Lung (tissue), 12 donors: Measurements from ENCODE around the gene TTC39C. TPM values are rescaled to one million over a fixed set of nuclear protein-coding genes. Genes with fewer than 3 reads are reported as not detected.
A peak's percentile ranks its signal among the peaks of the same experiment; 100 is the strongest.

Experiments
- ATAC-seq: fragments of 200-7000 bp; cut with Tn5 transposase; one replicate; pipeline ENCODE4 v1.9.1; 2020; ENCODE audit warnings: moderate number of reproducible peaks; ENCODE audit not compliant: insufficient read depth, low FRiP score
- DNase-seq, 3 donors: peaks; one replicate each; pipeline ENCODE4 v3.0.0-alpha.2; 2013 to 2017
- H3K27ac ChIP-seq, 2 donors: one replicate each; pipeline ENCODE4 v1.5.1; 2013; ENCODE audit warnings: mild to moderate bottlenecking in 2 of 2, moderate library complexity in 2 of 2, control low read depth in 1 of 2, inconsistent platforms in 1 of 2, low read depth in 1 of 2, low read length in 1 of 2
- H3K27me3 ChIP-seq, 3 donors: one replicate each; pipeline ENCODE4 v1.5.1; 2013; ENCODE audit warnings: low read length in 2 of 3; ENCODE audit not compliant: control insufficient read depth in 3 of 3, insufficient read depth in 3 of 3
- H3K36me3 ChIP-seq, 4 donors: one replicate each; pipeline ENCODE4 v1.5.1; 2013; ENCODE audit warnings: low read length in 4 of 4, mild to moderate bottlenecking in 1 of 4, moderate library complexity in 1 of 4; ENCODE audit not compliant: control insufficient read depth in 4 of 4, insufficient read depth in 4 of 4
- H3K4me1 ChIP-seq, 5 donors: one replicate each; pipeline ENCODE4 v1.5.1; 2013; ENCODE audit warnings: low read length in 5 of 5, mild to moderate bottlenecking in 2 of 5, moderate library complexity in 1 of 5; ENCODE audit not compliant: control insufficient read depth in 5 of 5, insufficient read depth in 5 of 5
- H3K4me3 ChIP-seq: one replicate; pipeline ENCODE4 v1.5.1; 2013; ENCODE audit warnings: mild to moderate bottlenecking, control low read depth, moderate library complexity
- H3K9ac ChIP-seq, 2 donors: one replicate each; pipeline ENCODE4 v1.5.1; 2013; ENCODE audit warnings: low read length in 2 of 2, control low read depth in 1 of 2; ENCODE audit not compliant: insufficient read depth in 1 of 2
- H3K9me3 ChIP-seq, 4 donors: one replicate each; pipeline ENCODE4 v1.5.1; 2013; ENCODE audit warnings: low read length in 3 of 4, mild to moderate bottlenecking in 1 of 4, moderate library complexity in 1 of 4; ENCODE audit not compliant: control insufficient read depth in 4 of 4, insufficient read depth in 3 of 4
- WGBS, 2 donors: extraction: QIAGEN DNeasy Blood & Tissue Kit; methylation state at CpG; one replicate each; pipeline ENCODE4 v1.1.7; 2013; 5-methylcytosine and 5-hydroxymethylcytosine counted together
- polyA plus RNA-seq, 2 donors: library from polyadenylated mRNA; stranded (reverse); fragments of 200-250 nt; gene quantifications; one replicate each; pipeline ENCODE4 v1.2.1, GENCODE V29; 2013
- total RNA-seq, 2 donors: library from RNA; depleted of rRNA in 1 of 2; stranded (reverse); fragments of >200 nt in 1 of 2; gene quantifications; one replicate each; pipeline ENCODE4 v1.2.1, GENCODE V29; 2014 to 2021
- TF ChIP-seq, protein P1 (sequence below): IDR thresholded peaks from 2 replicates; pipeline ENCODE4 v1.5.1; 2012; ENCODE audit warnings: mild to moderate bottlenecking; ENCODE audit errors: control extremely low read depth, extremely low read depth
- donor health status: control.
- donor health status: control.
- donor health status: Bipolar disorder and iron deficiency.
- donor health status: healthy.
- donor health status: DM: yes; HTN: yes; CAD: no.

Gene TTC39C
- total and polyA plus RNA-seq, 4 donors, result 6.0 to 33.5 (median 19.3) TPM

DNA sequence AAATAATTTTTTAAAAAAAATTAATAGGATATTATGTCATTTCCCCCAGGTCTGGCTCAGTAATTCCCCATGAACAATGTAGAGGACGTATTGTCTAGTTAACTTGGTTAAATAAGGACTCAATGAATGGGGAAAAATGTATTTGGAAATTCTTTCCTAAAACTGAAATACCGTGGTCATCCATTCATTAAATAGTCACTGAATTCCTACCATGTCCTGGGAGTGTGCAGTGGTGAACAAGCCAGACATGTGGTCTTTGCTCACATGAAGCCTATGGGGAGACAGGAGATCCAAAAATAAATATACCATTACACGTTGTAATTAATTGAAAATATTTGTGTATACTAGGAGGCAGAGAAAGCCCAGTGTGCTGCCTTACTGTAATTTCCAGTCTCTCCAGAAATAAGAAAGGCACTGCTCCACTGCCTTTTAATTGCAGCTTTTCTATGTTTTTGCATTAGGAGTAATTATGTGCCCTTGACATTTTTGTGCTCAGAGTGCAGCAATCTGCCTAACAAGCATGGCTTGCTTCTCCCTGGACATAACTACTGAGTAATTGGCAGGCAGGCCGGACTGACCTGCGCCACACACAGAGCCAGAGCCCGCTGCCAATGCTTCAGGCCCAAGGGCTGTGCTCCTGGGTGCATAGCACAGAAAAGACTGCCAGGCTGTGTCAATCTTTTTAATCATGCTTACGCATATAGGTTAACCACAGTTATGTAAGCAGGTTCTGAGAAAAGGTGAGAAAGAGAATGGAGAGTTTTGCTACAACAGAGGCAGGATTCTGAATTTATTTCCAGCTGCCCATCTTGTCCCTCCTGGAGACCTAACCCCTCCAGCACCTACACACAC is 22.2 kb upstream of the TTC39C start:
- H3K9ac ChIP-seq, result no peak overlapping the region
- no peak overlapping the region for H3K27ac ChIP-seq
- H3K4me3 ChIP-seq, result no peak overlapping the region
- no peaks in the 10 kb centered on the region for H3K9me3 ChIP-seq
- peak in 2 of 3 donors; percentile 29 to 52 for DNase-seq
- WGBS, 2 donors, result 51 to 72% methylated on average over 7 of the region's 7 CpGs
- TF ChIP-seq, protein P1, sequence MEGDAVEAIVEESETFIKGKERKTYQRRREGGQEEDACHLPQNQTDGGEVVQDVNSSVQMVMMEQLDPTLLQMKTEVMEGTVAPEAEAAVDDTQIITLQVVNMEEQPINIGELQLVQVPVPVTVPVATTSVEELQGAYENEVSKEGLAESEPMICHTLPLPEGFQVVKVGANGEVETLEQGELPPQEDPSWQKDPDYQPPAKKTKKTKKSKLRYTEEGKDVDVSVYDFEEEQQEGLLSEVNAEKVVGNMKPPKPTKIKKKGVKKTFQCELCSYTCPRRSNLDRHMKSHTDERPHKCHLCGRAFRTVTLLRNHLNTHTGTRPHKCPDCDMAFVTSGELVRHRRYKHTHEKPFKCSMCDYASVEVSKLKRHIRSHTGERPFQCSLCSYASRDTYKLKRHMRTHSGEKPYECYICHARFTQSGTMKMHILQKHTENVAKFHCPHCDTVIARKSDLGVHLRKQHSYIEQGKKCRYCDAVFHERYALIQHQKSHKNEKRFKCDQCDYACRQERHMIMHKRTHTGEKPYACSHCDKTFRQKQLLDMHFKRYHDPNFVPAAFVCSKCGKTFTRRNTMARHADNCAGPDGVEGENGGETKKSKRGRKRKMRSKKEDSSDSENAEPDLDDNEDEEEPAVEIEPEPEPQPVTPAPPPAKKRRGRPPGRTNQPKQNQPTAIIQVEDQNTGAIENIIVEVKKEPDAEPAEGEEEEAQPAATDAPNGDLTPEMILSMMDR, result no peak
- H3K27me3 ChIP-seq, result no peaks in the 10 kb centered on the region
- H3K36me3 ChIP-seq, result no peaks in the 10 kb centered on the region
- H3K4me1 ChIP-seq, result peaks cover 0 to 34% (median 5%) of the 10 kb centered on the region in 5 donors
- ATAC-seq, result peak; percentile 34

DNA sequence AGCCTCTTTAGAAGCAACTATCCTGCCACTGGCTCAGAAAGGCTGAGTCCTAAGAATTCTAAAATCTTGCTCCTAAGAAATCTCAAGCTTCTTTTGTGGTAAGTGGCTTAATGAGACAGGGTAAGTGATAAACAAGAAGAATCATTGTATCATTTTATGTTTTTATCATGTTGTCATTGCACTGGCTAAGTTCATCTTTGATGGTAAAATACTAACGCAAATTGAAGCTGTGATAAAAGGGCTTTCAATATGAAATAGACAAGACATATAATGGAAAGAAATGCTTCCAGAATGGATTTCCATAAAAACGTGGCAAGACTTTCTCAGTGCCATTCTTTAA is 21.6 kb upstream of the TTC39C start:
- no peak overlapping the region for H3K27ac ChIP-seq
- H3K9ac ChIP-seq, result no peak overlapping the region
- no peaks in the 10 kb centered on the region for H3K9me3 ChIP-seq
- H3K4me1 ChIP-seq, result peaks cover 0 to 34% (median 5%) of the 10 kb centered on the region in 5 donors
- no peaks in the 10 kb centered on the region for H3K36me3 ChIP-seq
- TF ChIP-seq, protein P1, result no peak
- WGBS, 2 donors, result 75 to 88% methylated on average over 2 of the region's 2 CpGs
- ATAC-seq, result no peak
- DNase-seq, result no peak
- no peak overlapping the region for H3K4me3 ChIP-seq
- H3K27me3 ChIP-seq, result no peaks in the 10 kb centered on the region

DNA sequence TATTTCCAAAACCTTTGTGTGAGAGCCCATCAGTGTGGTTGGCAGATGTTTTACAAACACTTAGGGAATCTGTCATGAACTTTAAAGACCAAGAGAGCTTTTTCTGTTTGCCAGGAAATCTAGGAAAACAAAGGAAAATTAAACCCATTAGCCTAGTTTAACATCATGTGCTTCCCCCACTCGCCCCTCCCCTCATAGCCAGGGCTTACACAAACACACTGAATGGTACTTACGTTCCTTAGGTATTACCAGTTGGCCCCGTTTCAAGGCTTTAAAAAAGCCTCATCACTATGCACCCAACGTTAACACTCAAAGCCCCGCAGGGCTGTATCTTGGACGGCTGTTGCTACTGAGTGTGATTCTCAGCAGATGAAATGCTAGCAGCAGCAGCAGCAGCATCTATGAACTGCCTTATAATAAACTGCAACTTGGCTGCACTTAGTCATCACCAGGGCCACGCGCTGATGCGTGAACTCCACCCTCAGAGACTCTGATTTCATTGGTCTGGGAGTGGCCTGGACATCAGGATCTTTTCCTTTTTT is 20.1 kb upstream of the TTC39C start:
- Histone ChIP-seq H3K9ac (peak overlapping the region in 1 of 2 donors; percentile 44), H3K4me3 (no peak overlapping the region), H3K27me3 (no peaks in the 10 kb centered on the region), H3K9me3 (no peaks in the 10 kb centered on the region), H3K36me3 (no peaks in the 10 kb centered on the region), H3K27ac (no peak overlapping the region), H3K4me1 (peaks cover 0 to 34% (median 5%) of the 10 kb centered on the region in 5 donors)
- ATAC-seq, result no peak
- DNase-seq, result peak; percentile 68 to 91 (median 83)
- TF ChIP-seq, protein P1, result no peak
- WGBS, 2 donors, result 30 to 71% methylated on average over 9 of the region's 9 CpGs
